PFSK-1 (cell line): Measurements from ENCODE around the gene PRKAR1B.

Experiments used
- FOXP2 ChIP-seq: optimal IDR thresholded peaks from 2 replicates; pipeline ENCODE3; 2011; ENCODE audit warnings: borderline replicate concordance, control low read depth, inconsistent platforms; ENCODE audit not compliant: insufficient read depth; ENCODE audit errors: extremely low read length, extremely low read depth
- POLR2AphosphoS5 ChIP-seq: IDR thresholded peaks from 2 replicates; pipeline ENCODE4 v1.6.1; 2012; ENCODE audit warnings: low read depth, mild to moderate bottlenecking, control low read depth, low read length, moderate library complexity
- SIN3A ChIP-seq: IDR thresholded peaks from 2 replicates; pipeline ENCODE4 v1.6.1; 2012; ENCODE audit warnings: mild to moderate bottlenecking, low read length, moderate library complexity, borderline replicate concordance; ENCODE audit not compliant: insufficient read depth
- TAF1 ChIP-seq: IDR thresholded peaks from 2 replicates; pipeline ENCODE4 v1.6.1; 2012; ENCODE audit warnings: low read length, control low read depth, borderline replicate concordance; ENCODE audit not compliant: insufficient read depth
- TF ChIP-seq, protein P1 (sequence below), 2 experiments: IDR thresholded peaks; 2 replicates each; pipeline versions ENCODE4 v1.6.1 to v1.8.0; 2011 to 2012; ENCODE audit warnings: low read depth in 2 of 2, low read length in 2 of 2, control low read depth in 1 of 2, inconsistent platforms in 1 of 2, mild to moderate bottlenecking in 1 of 2, moderate library complexity in 1 of 2; ENCODE audit not compliant: insufficient read depth in 1 of 2

The PRKAR1B gene

DNA sequence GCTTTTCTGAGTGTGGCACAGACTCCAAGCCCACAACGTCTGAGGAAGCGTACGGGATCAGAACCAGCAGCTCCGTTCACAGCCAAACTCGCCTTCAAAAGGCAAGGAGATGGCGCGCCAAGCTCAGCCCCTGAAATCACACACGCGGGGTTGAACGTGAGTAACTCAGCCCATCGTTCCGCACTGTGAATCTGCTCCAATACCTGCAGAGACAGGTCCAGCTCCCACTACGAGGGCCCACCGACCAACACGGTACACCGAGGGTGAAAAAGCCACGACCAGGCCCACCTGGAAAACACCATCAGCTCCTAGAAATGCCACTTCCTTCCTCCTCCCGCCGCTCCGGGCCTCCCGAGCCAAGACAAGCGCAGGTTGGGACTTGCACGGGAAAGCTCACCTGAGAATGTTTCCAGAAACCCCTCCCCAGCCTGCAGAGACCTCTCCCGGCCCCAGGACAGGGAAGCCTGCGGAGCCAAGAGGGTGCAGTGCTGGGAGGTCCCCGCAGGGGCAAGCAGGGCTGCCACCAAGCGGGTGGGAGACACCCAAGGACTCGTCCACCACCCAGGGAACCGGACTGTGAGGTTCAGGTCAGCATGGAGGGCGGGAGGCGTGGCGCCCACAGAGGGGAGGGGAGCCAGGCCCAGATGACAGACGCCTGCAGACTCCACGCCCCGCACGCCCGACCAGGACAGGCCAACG lies 113.5 kb downstream of the PRKAR1B start:
- TF ChIP-seq SIN3A: no peak
- TF ChIP-seq, protein P1, sequence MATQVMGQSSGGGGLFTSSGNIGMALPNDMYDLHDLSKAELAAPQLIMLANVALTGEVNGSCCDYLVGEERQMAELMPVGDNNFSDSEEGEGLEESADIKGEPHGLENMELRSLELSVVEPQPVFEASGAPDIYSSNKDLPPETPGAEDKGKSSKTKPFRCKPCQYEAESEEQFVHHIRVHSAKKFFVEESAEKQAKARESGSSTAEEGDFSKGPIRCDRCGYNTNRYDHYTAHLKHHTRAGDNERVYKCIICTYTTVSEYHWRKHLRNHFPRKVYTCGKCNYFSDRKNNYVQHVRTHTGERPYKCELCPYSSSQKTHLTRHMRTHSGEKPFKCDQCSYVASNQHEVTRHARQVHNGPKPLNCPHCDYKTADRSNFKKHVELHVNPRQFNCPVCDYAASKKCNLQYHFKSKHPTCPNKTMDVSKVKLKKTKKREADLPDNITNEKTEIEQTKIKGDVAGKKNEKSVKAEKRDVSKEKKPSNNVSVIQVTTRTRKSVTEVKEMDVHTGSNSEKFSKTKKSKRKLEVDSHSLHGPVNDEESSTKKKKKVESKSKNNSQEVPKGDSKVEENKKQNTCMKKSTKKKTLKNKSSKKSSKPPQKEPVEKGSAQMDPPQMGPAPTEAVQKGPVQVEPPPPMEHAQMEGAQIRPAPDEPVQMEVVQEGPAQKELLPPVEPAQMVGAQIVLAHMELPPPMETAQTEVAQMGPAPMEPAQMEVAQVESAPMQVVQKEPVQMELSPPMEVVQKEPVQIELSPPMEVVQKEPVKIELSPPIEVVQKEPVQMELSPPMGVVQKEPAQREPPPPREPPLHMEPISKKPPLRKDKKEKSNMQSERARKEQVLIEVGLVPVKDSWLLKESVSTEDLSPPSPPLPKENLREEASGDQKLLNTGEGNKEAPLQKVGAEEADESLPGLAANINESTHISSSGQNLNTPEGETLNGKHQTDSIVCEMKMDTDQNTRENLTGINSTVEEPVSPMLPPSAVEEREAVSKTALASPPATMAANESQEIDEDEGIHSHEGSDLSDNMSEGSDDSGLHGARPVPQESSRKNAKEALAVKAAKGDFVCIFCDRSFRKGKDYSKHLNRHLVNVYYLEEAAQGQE (IDR thresholded peaks at IDR 0.05; ENCODE audit: insufficient read depth in 1 of 2, low read depth in 2 of 2, low read length in 2 of 2): no peak

DNA sequence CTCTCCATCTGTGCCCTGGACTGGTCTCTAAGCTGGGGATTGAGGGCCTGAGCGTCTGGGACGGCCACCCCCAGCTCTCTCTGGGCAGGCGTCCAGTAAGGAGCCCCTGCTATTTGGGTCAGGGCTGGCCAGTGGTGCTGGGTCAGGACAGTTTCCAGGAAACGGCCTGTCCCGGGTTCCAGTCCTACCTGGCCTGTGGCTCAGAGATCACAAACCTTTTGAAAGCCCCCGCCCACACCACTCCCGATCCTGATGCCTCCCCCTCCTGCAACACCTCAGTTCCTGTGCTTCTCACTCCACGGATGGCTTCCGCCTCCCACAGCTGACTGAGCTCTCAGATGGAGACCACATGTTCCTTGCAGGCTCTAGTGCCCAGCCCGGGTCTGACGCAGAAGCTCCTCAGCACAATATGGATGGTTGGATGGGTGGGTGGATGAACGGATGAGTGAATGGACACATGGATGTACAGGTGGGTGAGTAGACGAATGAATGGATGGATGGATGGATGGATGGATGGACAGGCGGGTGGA lies 115.7 kb downstream of the PRKAR1B start:
- TF ChIP-seq, protein P1 (IDR thresholded peaks at IDR 0.05; ENCODE audit: insufficient read depth in 1 of 2, low read depth in 2 of 2, low read length in 2 of 2): no peak
- TF ChIP-seq SIN3A (no peak), FOXP2 (no peak), POLR2AphosphoS5 (no peak), TAF1 (no peak)

DNA sequence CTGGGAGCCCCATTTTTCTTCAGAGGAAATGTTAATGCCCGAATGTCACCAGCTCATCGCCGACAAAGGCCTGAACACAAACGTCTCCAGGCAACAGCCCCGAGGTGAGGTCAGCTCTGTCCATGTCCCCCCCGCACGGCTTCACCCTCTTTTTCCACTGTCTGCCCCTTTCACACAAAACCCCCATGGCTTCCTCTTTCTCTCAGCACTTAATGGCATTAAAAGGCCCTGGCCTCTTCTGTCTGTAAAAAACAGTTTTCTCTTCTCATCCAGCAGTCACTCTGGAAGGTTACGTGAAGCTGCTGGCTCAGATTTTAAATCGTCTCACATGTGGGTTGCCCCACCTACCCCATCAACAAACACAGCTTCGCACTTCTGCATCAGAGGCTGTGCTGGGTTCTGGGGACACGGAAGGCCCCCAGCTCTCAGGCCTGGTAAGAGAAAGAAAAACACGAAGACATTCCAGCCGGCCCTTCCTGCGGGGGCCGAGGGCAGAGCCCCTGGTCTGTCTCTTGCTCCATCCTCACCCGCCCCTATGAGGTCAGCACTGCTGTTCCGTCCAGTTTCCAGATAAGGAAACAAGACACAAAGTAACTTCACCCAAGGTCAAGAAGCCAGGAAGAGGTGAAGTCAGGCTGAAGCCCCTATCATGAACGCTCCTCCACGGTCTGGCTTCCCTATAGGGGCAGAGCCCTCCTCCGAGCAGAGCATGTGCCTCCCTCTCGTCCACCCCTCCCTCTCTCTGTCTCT lies 116.4 kb downstream of the PRKAR1B start:
- TF ChIP-seq TAF1: no peak
- TF ChIP-seq, protein P1 (IDR thresholded peaks at IDR 0.05; ENCODE audit: insufficient read depth in 1 of 2, low read depth in 2 of 2, low read length in 2 of 2): no peak

DNA sequence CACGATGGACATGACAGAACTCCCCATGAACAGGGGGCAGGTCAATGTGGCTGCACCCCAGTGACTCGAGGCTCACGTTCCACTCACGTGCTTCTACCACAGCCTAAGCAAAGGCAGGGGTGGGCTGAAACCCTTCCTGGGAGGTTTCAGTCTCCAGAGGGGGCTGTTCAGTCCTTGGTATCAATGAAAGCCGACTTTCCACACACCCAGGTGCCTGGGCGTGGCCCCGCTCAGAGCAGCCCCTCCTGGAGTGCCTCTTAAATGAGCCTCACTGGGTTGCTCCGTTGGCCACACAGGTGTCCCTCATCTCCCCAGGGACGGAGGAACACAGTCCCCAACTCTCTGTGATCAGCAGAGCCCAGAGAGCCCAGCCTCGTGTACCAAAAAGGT lies 116.9 kb downstream of the PRKAR1B start:
- TF ChIP-seq, protein P1 (IDR thresholded peaks at IDR 0.05; ENCODE audit: insufficient read depth in 1 of 2, low read depth in 2 of 2, low read length in 2 of 2): no peak
- TF ChIP-seq SIN3A (no peak), TAF1 (no peak), FOXP2 (no peak), POLR2AphosphoS5 (no peak)
